ENCODE results near the gene ARCN1.
"Not testable (repeated sequence)": the region's sequence is repeated elsewhere in the genome, so short reads cannot be mapped to it uniquely, and the experiment has no call there.

ARCN1 gene

GRCh38 chr11:118544647-118545010, 27.6 kb upstream of the ARCN1 start:
- no peak for DNase-seq

GRCh38 chr11:118545533-118545932, 26.7 kb upstream of the ARCN1 start:
- DNase-seq: no peak

- no peak for DNase-seq
These were observed 25.1 kb upstream of the ARCN1 start for GRCh38 chr11:118547132-118547531.

- no peak for DNase-seq
These were observed 19.9 kb upstream of the ARCN1 start for GRCh38 chr11:118552341-118552740.

GRCh38 chr11:118560806-118561205, 11.4 kb upstream of the ARCN1 start:
- no peak for DNase-seq

- DNase-seq: no peak
These were observed 7.2 kb upstream of the ARCN1 start for GRCh38 chr11:118565051-118565450.

- no peak for DNase-seq
These were observed 2.5 kb upstream of the ARCN1 start for GRCh38 chr11:118569670-118570069.

GRCh38 chr11:118570787-118571186, 1.4 kb upstream of the ARCN1 start:
- DNase-seq: no peak

GRCh38 chr11:118571701-118572060, 528 bp upstream of the ARCN1 start:
- DNase-seq: not testable (repeated sequence)

- peak in 1 of 2 donors; percentile 25 for DNase-seq
These were observed 857 bp downstream of the ARCN1 start for GRCh38 chr11:118572981-118573550.

GRCh38 chr11:118574636-118575035, 2.4 kb downstream of the ARCN1 start:
- no peak for DNase-seq

- DNase-seq: not testable (repeated sequence)
These were observed 5.8 kb downstream of the ARCN1 start for GRCh38 chr11:118577995-118578394.

GRCh38 chr11:118581057-118581456, 8.8 kb downstream of the ARCN1 start:
- no peak for DNase-seq

GRCh38 chr11:118587952-118588351, 15.7 kb downstream of the ARCN1 start:
- no peak for DNase-seq

- no peak for DNase-seq
These were observed 20.6 kb downstream of the ARCN1 start for GRCh38 chr11:118592616-118593367.

- DNase-seq: peak; percentile 25 to 53
These were observed 22.8 kb downstream of the ARCN1 start for GRCh38 chr11:118594984-118595383.

GRCh38 chr11:118596224-118597146, 24.3 kb downstream of the ARCN1 start:
- DNase-seq: no peak

GRCh38 chr11:118597556-118597955, 25.3 kb downstream of the ARCN1 start:
- no peak for DNase-seq

GRCh38 chr11:118602331-118602730, 30.1 kb downstream of the ARCN1 start:
- DNase-seq: no peak

- DNase-seq: not testable (repeated sequence)
These were observed 31.5 kb downstream of the ARCN1 start for GRCh38 chr11:118603709-118604108.

GRCh38 chr11:118604566-118604965, 32.4 kb downstream of the ARCN1 start:
- DNase-seq: no peak

GRCh38 chr11:118605116-118605867, 33.1 kb downstream of the ARCN1 start:
- peak in 1 of 2 donors; percentile 14 for DNase-seq
